HEK293 (cell line): ENCODE data around the gene AMMECR1.
"Not testable (repeated sequence)": the region's sequence is repeated elsewhere in the genome, so short reads cannot be mapped to it uniquely, and the experiment has no call there.

Source experiments
- CTCF ChIA-PET: fragments of 350-600 bp; formaldehyde crosslinking; extraction: SDS; loops from one replicate; lab custom pipeline; 2021; ENCODE audit warnings: antibody characterized with exemption; lab: Yijun Ruan, JAX
- POLR2A ChIA-PET: fragments of 300-600 bp; formaldehyde crosslinking; extraction: SDS; loops from one replicate; lab custom pipeline; 2020; ENCODE audit warnings: antibody characterized with exemption, inconsistent platforms; lab: Yijun Ruan, JAX
- H3K27ac ChIP-seq: fragments of 200-500 bp; sonication (Bioruptor generic); 2 replicates; pipeline ENCODE4 v1.5.1; 2014; ENCODE audit warnings: low read depth, low read length, control low read depth, inconsistent platforms; ENCODE audit errors: extremely low read depth
- H3K36me3 ChIP-seq, 2 experiments: fragments of 200-500 bp in 1 of 2; sonication (Bioruptor generic) in 1 of 2; 1 replicate in 1 of 2; 2 replicates in 1 of 2; pipeline ENCODE4 v1.5.1; 2014 to 2017; ENCODE audit warnings: inconsistent platforms in 2 of 2, low read length in 2 of 2; ENCODE audit not compliant: control insufficient read depth in 2 of 2, insufficient read depth in 1 of 2
- H3K4me1 ChIP-seq: fragments of 200-500 bp; sonication (Bioruptor generic); 2 replicates; pipeline ENCODE4 v1.5.1; 2014; ENCODE audit warnings: mild to moderate bottlenecking, low read length, inconsistent platforms; ENCODE audit not compliant: control insufficient read depth, insufficient read depth
- H3K4me3 ChIP-seq: 2 replicates; pipeline ENCODE4 v1.5.1; 2011; ENCODE audit warnings: low read depth, mild to moderate bottlenecking, control low read depth, low read length, moderate library complexity
- H3K9me3 ChIP-seq: fragments of 200-500 bp; sonication (Bioruptor generic); 2 replicates; pipeline ENCODE4 v1.5.1; 2014; ENCODE audit warnings: low read depth, low read length, inconsistent platforms; ENCODE audit not compliant: control insufficient read depth, insufficient read depth
- HOXC10 ChIP-seq: sonication (generic); formaldehyde crosslinking; IDR thresholded peaks from 2 replicates; pipeline ENCODE4 v1.8.1; 2023; ENCODE audit warnings: mild to moderate bottlenecking, missing genetic modification reagents
- KLF8 ChIP-seq: fragments of 450-650 bp; formaldehyde crosslinking; IDR thresholded peaks from 2 replicates; pipeline ENCODE4 v1.5.1; 2016; ENCODE audit warnings: missing biosample characterization, missing genetic modification characterization
- PRDM1 ChIP-seq: fragments of 450-650 bp; formaldehyde crosslinking; IDR thresholded peaks from 2 replicates; pipeline ENCODE4; 2016; ENCODE audit warnings: missing biosample characterization, missing genetic modification characterization
- SALL2 ChIP-seq: fragments of 450-650 bp; formaldehyde crosslinking; IDR thresholded peaks from 2 replicates; pipeline ENCODE4 v1.5.0; 2017; ENCODE audit warnings: missing biosample characterization, mild to moderate bottlenecking, missing genetic modification characterization, borderline replicate concordance
- YY1 ChIP-seq: fragments of 450-650 bp; formaldehyde crosslinking; IDR thresholded peaks from 2 replicates; pipeline ENCODE4 v1.5.1; 2018; ENCODE audit warnings: missing biosample characterization, missing genetic modification characterization
- ZNF114 ChIP-seq: fragments of 450-650 bp; formaldehyde crosslinking; IDR thresholded peaks from 2 replicates; pipeline ENCODE4 v1.5.0; 2017; ENCODE audit warnings: missing biosample characterization, missing genetic modification characterization
- ZNF146 ChIP-seq: fragments of 450-650 bp; formaldehyde crosslinking; IDR thresholded peaks from 2 replicates; pipeline ENCODE4 v1.5.1; 2016; ENCODE audit warnings: missing biosample characterization, missing genetic modification characterization
- ZNF239 ChIP-seq: fragments of 450-650 bp; formaldehyde crosslinking; IDR thresholded peaks from 2 replicates; pipeline ENCODE4 v1.5.1; 2016; ENCODE audit warnings: missing biosample characterization, missing genetic modification characterization
- ZNF248 ChIP-seq: fragments of 450-650 bp; formaldehyde crosslinking; IDR thresholded peaks from 2 replicates; pipeline ENCODE4 v1.5.1; 2017; ENCODE audit warnings: missing biosample characterization, missing genetic modification characterization
- ZNF391 ChIP-seq: fragments of 450-650 bp; formaldehyde crosslinking; IDR thresholded peaks from 2 replicates; pipeline ENCODE4 v1.5.1; 2016; ENCODE audit warnings: low read depth, missing biosample characterization, missing genetic modification characterization, borderline replicate concordance
- ZNF544 ChIP-seq: fragments of 450-650 bp; formaldehyde crosslinking; IDR thresholded peaks from 2 replicates; pipeline ENCODE4 v1.5.0; 2017; ENCODE audit warnings: missing biosample characterization, missing genetic modification characterization
- ZNF629 ChIP-seq: fragments of 450-650 bp; formaldehyde crosslinking; IDR thresholded peaks from 2 replicates; pipeline ENCODE4 v1.5.1; 2017; ENCODE audit warnings: missing biosample characterization, missing genetic modification characterization
- ZNF785 ChIP-seq: fragments of 450-650 bp; formaldehyde crosslinking; IDR thresholded peaks from 2 replicates; pipeline ENCODE4 v1.5.1; 2016; ENCODE audit warnings: missing biosample characterization, missing genetic modification characterization
- ZNF837 ChIP-seq: fragments of 450-650 bp; formaldehyde crosslinking; IDR thresholded peaks from 2 replicates; pipeline ENCODE4 v1.5.1; 2016; ENCODE audit warnings: missing biosample characterization, missing genetic modification characterization
- ZSCAN16 ChIP-seq: fragments of 450-650 bp; formaldehyde crosslinking; IDR thresholded peaks from 2 replicates; pipeline ENCODE4 v1.5.1; 2016; ENCODE audit warnings: missing biosample characterization, missing genetic modification characterization
- TF ChIP-seq, protein P1 (sequence below): fragments of 450-650 bp; formaldehyde crosslinking; optimal IDR thresholded peaks from 2 replicates; pipeline ENCODE3; 2016; ENCODE audit warnings: missing biosample characterization, mild to moderate bottlenecking, missing genetic modification characterization
- TF ChIP-seq, protein P2 (sequence below): fragments of 450-650 bp; formaldehyde crosslinking; conservative IDR thresholded peaks from 2 replicates; pipeline ENCODE4 v1.5.1; 2016; ENCODE audit warnings: low read depth, missing biosample characterization, missing genetic modification characterization

The AMMECR1 gene

DNA sequence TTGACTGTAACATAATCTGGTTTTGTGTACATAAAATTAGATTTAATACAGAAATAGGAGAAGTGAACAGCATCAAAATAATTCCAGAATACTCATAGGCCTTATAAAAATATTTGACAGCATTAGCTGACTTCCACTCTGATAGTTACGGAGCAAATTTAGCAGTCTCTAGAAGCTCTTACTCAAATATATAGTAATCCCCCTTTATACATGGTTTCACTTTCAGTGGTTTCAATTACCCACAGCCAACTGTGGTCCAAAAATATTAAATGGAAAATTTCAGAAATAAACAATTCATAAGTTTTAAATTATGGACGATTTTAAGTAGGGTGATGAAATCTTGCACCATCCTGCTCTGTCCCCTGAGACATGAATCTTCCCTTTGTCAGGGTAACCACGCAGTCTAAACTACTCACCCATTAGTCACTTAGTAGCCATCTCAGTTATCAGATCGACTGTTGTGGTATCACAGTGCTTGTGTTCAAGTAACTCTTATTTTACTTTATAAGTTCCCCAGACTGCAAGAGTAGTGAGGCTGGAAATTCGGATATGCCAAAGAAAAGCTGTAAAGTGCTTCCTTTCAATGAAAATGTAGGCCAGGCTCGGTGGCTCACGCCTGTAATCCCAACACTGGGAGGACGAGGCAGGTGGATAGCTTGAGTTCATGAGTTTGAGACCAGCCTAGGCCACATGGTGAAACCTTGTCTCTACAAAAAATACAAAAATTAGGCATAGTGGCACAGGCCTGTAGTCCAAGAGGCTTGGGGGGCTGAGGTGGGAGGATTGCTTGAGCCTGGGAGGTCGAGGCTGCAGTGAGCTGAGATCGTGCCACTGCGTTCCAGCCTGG lies 23.5 kb upstream of the AMMECR1 start:
- ChIA-PET CTCF (interaction anchor here (0.6 to 1.5 kb wide), 5 partner anchors 68 to 1290 kb away, joined by 3 read pairs; no protein-coding TSS in a partner anchor), POLR2A (no interaction called here)
- Histone ChIP-seq H3K4me3 (no peak overlapping the region), H3K27ac (no peak overlapping the region), H3K9me3 (no peaks in the 10 kb centered on the region), H3K4me1 (no peaks in the 10 kb centered on the region), H3K36me3 (no peaks in the 10 kb centered on the region)
- TF ChIP-seq PRDM1 (tag by site-specific recombination) (no peak), ZNF544 (no peak), HOXC10 (CRISPR knock-in tag) (no peak), ZSCAN16 (tag by site-specific recombination) (no peak), KLF8 (tag by site-specific recombination) (no peak), ZNF239 (tag by site-specific recombination) (no peak), ZNF391 (no peak), ZNF785 (tag by site-specific recombination) (no peak), SALL2 (tag by site-specific recombination) (no peak), ZNF248 (tag by site-specific recombination) (no peak), YY1 (tag by site-specific recombination) (no peak), ZNF629 (no peak), ZNF114 (tag by site-specific recombination) (no peak)
- TF ChIP-seq, protein P1, sequence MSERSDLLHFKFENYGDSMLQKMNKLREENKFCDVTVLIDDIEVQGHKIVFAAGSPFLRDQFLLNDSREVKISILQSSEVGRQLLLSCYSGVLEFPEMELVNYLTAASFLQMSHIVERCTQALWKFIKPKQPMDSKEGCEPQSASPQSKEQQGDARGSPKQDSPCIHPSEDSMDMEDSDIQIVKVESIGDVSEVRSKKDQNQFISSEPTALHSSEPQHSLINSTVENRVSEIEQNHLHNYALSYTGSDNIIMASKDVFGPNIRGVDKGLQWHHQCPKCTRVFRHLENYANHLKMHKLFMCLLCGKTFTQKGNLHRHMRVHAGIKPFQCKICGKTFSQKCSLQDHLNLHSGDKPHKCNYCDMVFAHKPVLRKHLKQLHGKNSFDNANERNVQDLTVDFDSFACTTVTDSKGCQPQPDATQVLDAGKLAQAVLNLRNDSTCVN = no peak
- TF ChIP-seq, protein P2, sequence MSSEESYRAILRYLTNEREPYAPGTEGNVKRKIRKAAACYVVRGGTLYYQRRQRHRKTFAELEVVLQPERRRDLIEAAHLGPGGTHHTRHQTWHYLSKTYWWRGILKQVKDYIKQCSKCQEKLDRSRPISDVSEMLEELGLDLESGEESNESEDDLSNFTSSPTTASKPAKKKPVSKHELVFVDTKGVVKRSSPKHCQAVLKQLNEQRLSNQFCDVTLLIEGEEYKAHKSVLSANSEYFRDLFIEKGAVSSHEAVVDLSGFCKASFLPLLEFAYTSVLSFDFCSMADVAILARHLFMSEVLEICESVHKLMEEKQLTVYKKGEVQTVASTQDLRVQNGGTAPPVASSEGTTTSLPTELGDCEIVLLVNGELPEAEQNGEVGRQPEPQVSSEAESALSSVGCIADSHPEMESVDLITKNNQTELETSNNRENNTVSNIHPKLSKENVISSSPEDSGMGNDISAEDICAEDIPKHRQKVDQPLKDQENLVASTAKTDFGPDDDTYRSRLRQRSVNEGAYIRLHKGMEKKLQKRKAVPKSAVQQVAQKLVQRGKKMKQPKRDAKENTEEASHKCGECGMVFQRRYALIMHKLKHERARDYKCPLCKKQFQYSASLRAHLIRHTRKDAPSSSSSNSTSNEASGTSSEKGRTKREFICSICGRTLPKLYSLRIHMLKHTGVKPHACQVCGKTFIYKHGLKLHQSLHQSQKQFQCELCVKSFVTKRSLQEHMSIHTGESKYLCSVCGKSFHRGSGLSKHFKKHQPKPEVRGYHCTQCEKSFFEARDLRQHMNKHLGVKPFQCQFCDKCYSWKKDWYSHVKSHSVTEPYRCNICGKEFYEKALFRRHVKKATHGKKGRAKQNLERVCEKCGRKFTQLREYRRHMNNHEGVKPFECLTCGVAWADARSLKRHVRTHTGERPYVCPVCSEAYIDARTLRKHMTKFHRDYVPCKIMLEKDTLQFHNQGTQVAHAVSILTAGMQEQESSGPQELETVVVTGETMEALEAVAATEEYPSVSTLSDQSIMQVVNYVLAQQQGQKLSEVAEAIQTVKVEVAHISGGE (tag by site-specific recombination) = no peak

DNA sequence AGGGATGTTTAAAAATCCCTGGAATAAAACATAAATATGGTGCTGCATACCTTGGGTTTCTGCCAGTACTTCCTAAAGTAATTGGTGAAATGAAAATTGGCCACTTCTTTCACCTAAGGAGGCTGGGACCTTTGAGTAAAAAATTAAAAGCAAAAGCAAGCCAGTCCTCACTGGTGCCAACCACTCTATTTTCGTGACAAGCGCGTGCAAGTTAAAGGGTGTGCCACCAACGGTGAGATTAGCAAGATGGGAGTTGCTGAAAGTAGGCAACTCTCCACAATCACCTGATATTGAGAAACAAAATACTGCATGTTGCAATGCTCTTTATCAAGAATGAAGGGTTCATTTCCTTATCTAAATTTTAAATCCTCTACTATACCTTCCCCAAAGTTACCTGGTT lies 21.1 kb upstream of the AMMECR1 start:
- CTCF ChIA-PET = no interaction called here
- Histone ChIP-seq H3K4me3 (no peak overlapping the region), H3K27ac (no peak overlapping the region), H3K36me3 (no peaks in the 10 kb centered on the region), H3K4me1 (no peaks in the 10 kb centered on the region), H3K9me3 (no peaks in the 10 kb centered on the region)
- POLR2A ChIA-PET = no interaction called here
- TF ChIP-seq ZNF837 (tag by site-specific recombination) = no peak

DNA sequence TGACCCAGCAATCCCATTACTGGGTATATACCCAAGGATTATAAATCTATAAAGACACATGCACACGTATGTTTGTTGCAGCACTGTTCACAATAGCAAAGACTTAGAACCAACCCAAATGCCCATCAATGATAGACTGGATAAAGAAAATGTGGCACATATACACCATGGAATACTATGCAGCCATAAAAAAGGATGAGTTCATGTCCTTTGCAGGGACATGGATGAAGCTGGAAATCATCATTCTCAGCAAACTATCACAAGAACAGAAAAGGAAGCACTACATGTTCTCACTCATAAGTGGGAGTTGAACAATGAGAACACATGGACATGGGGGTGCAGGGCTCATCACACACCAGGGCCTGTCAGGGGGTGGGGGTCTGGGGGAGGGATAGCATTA lies 15.6 kb upstream of the AMMECR1 start:
- H3K9me3 ChIP-seq, H3K27ac ChIP-seq, POLR2A ChIA-PET, H3K4me3 ChIP-seq, H3K4me1 ChIP-seq, CTCF ChIA-PET, H3K36me3 ChIP-seq: not testable (repeated sequence)
- peak; percentile 89 for TF ChIP-seq ZNF146 (tag by site-specific recombination)
